Heart left ventricle (tissue), 13 donors: Measurements from ENCODE around the gene EXOC4.

ENCODE experiments used
- POLR2A ChIP-seq, 2 donors: fragments of 450-650 bp; IDR thresholded peaks; one replicate each; pipeline ENCODE4 v1.6.1; 2017; ENCODE audit warnings: antibody characterized with exemption in 2 of 2, mild to moderate bottlenecking in 2 of 2, moderate library complexity in 2 of 2
- TF ChIP-seq, protein P1 (sequence below), 12 donors: fragments of 200-600 bp; sonication (generic) in 4 of 12; IDR thresholded peaks; one replicate each; pipeline versions ENCODE4 v1.5.0 to v1.8.0; 2018 to 2022; ENCODE audit warnings: antibody characterized with exemption in 12 of 12, mild to moderate bottlenecking in 5 of 12
- donor health status: ischemic (EF 13 %, LVEDD 7.1; RV severe dilation, severe dysfunction).
- donor health status: DM: no; HTN: yes; CAD: no.
- donor health status: DM: no; HTN: no; CAD: no.
- donor health status: ischemic (EF 25% LVEDD 6.9; RV normal size, moderate dysfunction).
- donor health status: ischemic (EF 25% LVEDD 5.7; RV mildly dilated, moderate dysfunction).
- donor health status: ischemic (EF 35%, LVEDD 5.7; RV mildly dilated, moderate dysfunction).
- donor health status: nonischemic (EF 11% LVEDD 7.7; RV severe dilation, severe dysfunction).
- donor health status: DM: yes; HTN: yes; CAD: no.
- donor health status: PGD.
- donor health status: ischemic (EF 29% LVEDD 5.4; RV normal size, mild dysfunction).
- donor health status: nonischemic (EF 23%, LVEDD 6.1; RV moderate dilation, normal function).

DNA sequence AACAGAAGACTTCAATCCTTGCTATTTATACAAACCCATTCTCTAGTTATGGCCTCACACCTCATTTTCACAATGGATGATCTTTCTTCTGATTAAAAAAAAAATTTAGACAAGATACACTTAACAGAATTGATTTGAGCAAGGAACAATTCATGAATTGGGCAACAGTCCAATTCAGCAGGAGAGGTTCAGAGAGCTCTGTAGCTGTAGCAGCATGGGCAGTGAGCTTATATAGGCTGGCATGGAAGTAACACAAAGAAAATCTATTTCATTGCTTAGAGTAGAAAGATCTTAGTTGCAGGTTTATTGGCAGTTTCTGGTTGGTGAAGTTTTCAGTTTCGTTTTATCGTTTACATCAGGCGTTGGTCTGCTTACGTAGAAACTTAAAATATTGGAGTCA lies 851.3 kb downstream of the EXOC4 start:
- TF ChIP-seq, protein P1, sequence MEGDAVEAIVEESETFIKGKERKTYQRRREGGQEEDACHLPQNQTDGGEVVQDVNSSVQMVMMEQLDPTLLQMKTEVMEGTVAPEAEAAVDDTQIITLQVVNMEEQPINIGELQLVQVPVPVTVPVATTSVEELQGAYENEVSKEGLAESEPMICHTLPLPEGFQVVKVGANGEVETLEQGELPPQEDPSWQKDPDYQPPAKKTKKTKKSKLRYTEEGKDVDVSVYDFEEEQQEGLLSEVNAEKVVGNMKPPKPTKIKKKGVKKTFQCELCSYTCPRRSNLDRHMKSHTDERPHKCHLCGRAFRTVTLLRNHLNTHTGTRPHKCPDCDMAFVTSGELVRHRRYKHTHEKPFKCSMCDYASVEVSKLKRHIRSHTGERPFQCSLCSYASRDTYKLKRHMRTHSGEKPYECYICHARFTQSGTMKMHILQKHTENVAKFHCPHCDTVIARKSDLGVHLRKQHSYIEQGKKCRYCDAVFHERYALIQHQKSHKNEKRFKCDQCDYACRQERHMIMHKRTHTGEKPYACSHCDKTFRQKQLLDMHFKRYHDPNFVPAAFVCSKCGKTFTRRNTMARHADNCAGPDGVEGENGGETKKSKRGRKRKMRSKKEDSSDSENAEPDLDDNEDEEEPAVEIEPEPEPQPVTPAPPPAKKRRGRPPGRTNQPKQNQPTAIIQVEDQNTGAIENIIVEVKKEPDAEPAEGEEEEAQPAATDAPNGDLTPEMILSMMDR (IDR thresholded peaks at IDR 0.05): no peak
- TF ChIP-seq POLR2A (IDR thresholded peaks at IDR 0.05): no peak
